Ovary (tissue), 9 donors: ENCODE results near the gene MBD6. TPM values are rescaled to one million over a fixed set of nuclear protein-coding genes. Genes with fewer than 3 reads are reported as not detected.
"Not testable (repeated sequence)": the region's sequence is repeated elsewhere in the genome, so short reads cannot be mapped to it uniquely, and the experiment has no call there.

Experiments
- DNase-seq, 5 donors: peaks; one replicate each; pipeline ENCODE4 v3.0.0-alpha.2; 2019 to 2020
- H3K27ac ChIP-seq, 2 donors: fragments of 200-600 bp; one replicate each; pipeline versions ENCODE4 v1.5.1 to v1.8.0; 2019 to 2022
- H3K27me3 ChIP-seq: fragments of 200-600 bp; one replicate; pipeline ENCODE4 v1.8.0; 2022
- H3K36me3 ChIP-seq: fragments of 200-600 bp; sonication (generic); one replicate; pipeline ENCODE4 v1.5.1; 2019
- H3K4me1 ChIP-seq: one replicate; pipeline ENCODE4 v1.8.1; 2013; ENCODE audit warnings: mild to moderate bottlenecking, moderate library complexity; ENCODE audit not compliant: insufficient read depth
- H3K4me3 ChIP-seq: fragments of 200-600 bp; sonication (generic); one replicate; pipeline ENCODE4 v1.5.1; 2017
- H3K9me3 ChIP-seq, 2 donors: fragments of 200-600 bp in 1 of 2; sonication (generic) in 1 of 2; one replicate each; pipeline versions ENCODE4 v1.5.1 to v1.8.1; 2013 to 2019; ENCODE audit warnings: mild to moderate bottlenecking in 1 of 2, moderate library complexity in 1 of 2
- CTCF ChIP-seq, 3 donors: fragments of 450-650 bp in 2 of 3; fragments of 200-600 bp in 1 of 3; IDR thresholded peaks; one replicate each; pipeline versions ENCODE4 v1.5.1 to v1.8.0; 2016 to 2022; ENCODE audit warnings: antibody characterized with exemption in 3 of 3, mild to moderate bottlenecking in 1 of 3
- EP300 ChIP-seq: sonication (generic); formaldehyde crosslinking; IDR thresholded peaks from one replicate; pipeline ENCODE4 v1.6.1; 2017; ENCODE audit warnings: antibody characterized with exemption
- POLR2A ChIP-seq: fragments of 450-650 bp; IDR thresholded peaks from one replicate; pipeline ENCODE4 v1.6.1; 2017; ENCODE audit warnings: antibody characterized with exemption, mild to moderate bottlenecking, moderate library complexity
- WGBS, 3 donors: extraction: QIAGEN DNeasy Blood & Tissue Kit in 1 of 3; methylation state at CpG; one replicate each; pipeline versions ENCODE4 v1.1.5 to v1.1.7; 2013 to 2017; 5-methylcytosine and 5-hydroxymethylcytosine counted together
- intact Hi-C, 4 donors: fragments of 100-400 bp; cut with DNase I; formaldehyde crosslinking; loops; one replicate each; pipeline versions ENCODE4 v1.11.0 to v1.15.1; 2022 to 2023
- polyA plus RNA-seq, 2 donors: library from polyadenylated mRNA; stranded (reverse); fragments of 200-250 nt in 1 of 2; fragments of 350-450 nt in 1 of 2; fragmentation: Illumina TruSeq in 1 of 2; extraction: RNeasy Lipid Tissue Mini Kit (QIAGEN cat#74804) in 1 of 2; gene quantifications; one replicate each; pipeline ENCODE4 v1.2.3, GENCODE V29; 2013 to 2014
- total RNA-seq, 7 donors: library from RNA; depleted of rRNA in 2 of 7; stranded (reverse); fragments of >200 nt in 2 of 7; fragmentation: NEBNext Ultra II Directional in 3 of 7; extraction: Animal tissue kit (Norgen Biotek cat#: 25700) in 3 of 7; gene quantifications; one replicate each; pipeline versions ENCODE4 v1.1.0 to v1.2.4, GENCODE V29; 2016 to 2023
- donor health status: DM: no; HTN: no; CAD: no; lungs with moderate emphysema.
- donor health status: DM: no; HTN: no; CAD: no.
- donor health status: Bipolar disorder and iron deficiency.
- donor health status: DM: yes; HTN: yes; CAD: no.
- donor health status: DM: no; HTN: no; CAD: no.
- donor health status: DM: yes; HTN: yes; CAD: no.

MBD6 gene
- total and polyA plus RNA-seq, 9 donors = 18.1 to 122 (median 73.8) TPM

- H3K4me3 ChIP-seq, H3K27ac ChIP-seq, H3K9me3 ChIP-seq, H3K4me1 ChIP-seq, DNase-seq, H3K27me3 ChIP-seq, intact Hi-C loops, H3K36me3 ChIP-seq: not testable (repeated sequence)
- WGBS, 3 donors = 97% methylated on average over 17 to 22 of the region's 28 CpGs
These were observed 14.8 kb upstream of the MBD6 start for GRCh38 chr12:57507796-57508195.

- no peaks in the 10 kb centered on the region for H3K9me3 ChIP-seq
- intact Hi-C loops = no loop called here
- no peak overlapping the region for H3K4me3 ChIP-seq
- no peaks in the 10 kb centered on the region for H3K4me1 ChIP-seq
- WGBS, 3 donors = 94 to 97% (median 96%) methylated on average over 4 of the region's 4 CpGs
- no peak overlapping the region for H3K27ac ChIP-seq
- no peak for TF ChIP-seq CTCF (IDR thresholded peaks at IDR 0.05)
- no peak for TF ChIP-seq POLR2A
- no peak for TF ChIP-seq EP300
- H3K36me3 ChIP-seq = no peaks in the 10 kb centered on the region
- no peak for DNase-seq
- no peaks in the 10 kb centered on the region for H3K27me3 ChIP-seq
These were observed 11.5 kb upstream of the MBD6 start for GRCh38 chr12:57511161-57511560.

- Histone ChIP-seq H3K9me3 (no peaks in the 10 kb centered on the region), H3K4me3 (no peak overlapping the region), H3K27me3 (no peaks in the 10 kb centered on the region), H3K36me3 (no peaks in the 10 kb centered on the region), H3K4me1 (no peaks in the 10 kb centered on the region), H3K27ac (no peak overlapping the region)
- 94 to 95% (median 95%) methylated on average over 7 of the region's 7 CpGs for WGBS, 3 donors
- DNase-seq = no peak
- TF ChIP-seq EP300 = no peak
- intact Hi-C loops = no loop called here
These were observed 10.9 kb upstream of the MBD6 start for GRCh38 chr12:57511588-57512325.

GRCh38 chr12:57512665-57513064 lies 10.0 kb upstream of the MBD6 start:
- H3K9me3 ChIP-seq = no peaks in the 10 kb centered on the region
- WGBS, 3 donors = 83 to 95% (median 89%) methylated on average over 6 of the region's 6 CpGs
- TF ChIP-seq EP300 = no peak
- TF ChIP-seq POLR2A = no peak
- no peak for TF ChIP-seq CTCF (IDR thresholded peaks at IDR 0.05)
- H3K4me1 ChIP-seq = no peaks in the 10 kb centered on the region
- no peak for DNase-seq
- H3K36me3 ChIP-seq = no peaks in the 10 kb centered on the region
- no peak overlapping the region for H3K27ac ChIP-seq
- no peaks in the 10 kb centered on the region for H3K27me3 ChIP-seq
- no peak overlapping the region for H3K4me3 ChIP-seq
- intact Hi-C loops = no loop called here

- intact Hi-C loops = no loop called here
- TF ChIP-seq CTCF (IDR thresholded peaks at IDR 0.05) = no peak
- no peak for TF ChIP-seq POLR2A
- TF ChIP-seq EP300 = no peak
- H3K27ac ChIP-seq = no peak overlapping the region
- 93 to 97% (median 94%) methylated on average over 5 of the region's 5 CpGs for WGBS, 3 donors
- DNase-seq = no peak
- H3K4me3 ChIP-seq = no peak overlapping the region
- H3K4me1 ChIP-seq = no peaks in the 10 kb centered on the region
- no peaks in the 10 kb centered on the region for H3K27me3 ChIP-seq
- H3K9me3 ChIP-seq = no peaks in the 10 kb centered on the region
- H3K36me3 ChIP-seq = no peaks in the 10 kb centered on the region
These were observed 9.4 kb upstream of the MBD6 start for GRCh38 chr12:57513266-57513665.

- H3K4me3 ChIP-seq, H3K27ac ChIP-seq, H3K9me3 ChIP-seq, H3K36me3 ChIP-seq, H3K4me1 ChIP-seq, intact Hi-C loops, DNase-seq, H3K27me3 ChIP-seq: not testable (repeated sequence)
- WGBS, 3 donors = 93 to 99% (median 95%) methylated on average over 6 of the region's 6 CpGs
These were observed 8.9 kb upstream of the MBD6 start for GRCh38 chr12:57513677-57514076.

- H3K27ac ChIP-seq, H3K4me1 ChIP-seq, H3K9me3 ChIP-seq, H3K27me3 ChIP-seq, H3K36me3 ChIP-seq, H3K4me3 ChIP-seq, intact Hi-C loops, DNase-seq: not testable (repeated sequence)
- 86 to 90% (median 90%) methylated on average over 9 of the region's 9 CpGs for WGBS, 3 donors
These were observed 8.4 kb upstream of the MBD6 start for GRCh38 chr12:57514246-57514645.
